HL-60 (cell line): ENCODE measurements around the gene MAF.

Source experiments
- DNase-seq, 2 experiments: peaks; one replicate each; pipeline ENCODE4 v3.0.0-alpha.2; 2010 to 2020; ENCODE audit warnings: low read depth in 1 of 2, low spot score in 1 of 2
- H3K27ac ChIP-seq: fragments of 250-450 bp; sonication (Bioruptor Pico); replicated peaks from 2 replicates; pipeline ENCODE4 v1.5.1; 2020; ENCODE audit warnings: mild to moderate bottlenecking, moderate library complexity
- H3K27me3 ChIP-seq: fragments of 250-450 bp; sonication (Bioruptor Pico); 2 replicates; pipeline ENCODE4 v1.5.1; 2021; ENCODE audit warnings: mild to moderate bottlenecking, moderate library complexity; ENCODE audit not compliant: insufficient read depth, poor library complexity, severe bottlenecking
- H3K4me3 ChIP-seq: replicated peaks from 2 replicates; pipeline ENCODE4 v1.5.1; 2011; ENCODE audit warnings: mild to moderate bottlenecking, control low read depth, low read length; ENCODE audit not compliant: insufficient read depth
- CTCF ChIP-seq: IDR thresholded peaks from one replicate; pipeline ENCODE4 v1.5.1; 2011; ENCODE audit warnings: low read length, control low read depth, inconsistent platforms; ENCODE audit not compliant: insufficient read depth
- GABPA ChIP-seq: IDR thresholded peaks from 2 replicates; pipeline ENCODE4 v1.6.1; 2012; ENCODE audit warnings: low read depth
- POLR2AphosphoS5 ChIP-seq: IDR thresholded peaks from 2 replicates; pipeline ENCODE4 v1.6.1; 2012; ENCODE audit warnings: low read depth
- REST ChIP-seq: IDR thresholded peaks from 2 replicates; pipeline ENCODE4 v1.6.1; 2012; ENCODE audit warnings: low read depth; ENCODE audit not compliant: insufficient replicate concordance
- SPI1 ChIP-seq: IDR thresholded peaks from 2 replicates; pipeline ENCODE4 v1.6.1; 2012; ENCODE audit warnings: low read depth, mild to moderate bottlenecking, borderline replicate concordance

The MAF gene

GRCh38 chr16:79573071-79573470 is 27.5 kb downstream of the MAF start:
- no peak for DNase-seq
- no peaks in the 10 kb centered on the region for H3K27me3 ChIP-seq
- no peak overlapping the region for H3K27ac ChIP-seq
- TF ChIP-seq SPI1 (no peak), GABPA (no peak), CTCF (no peak), POLR2AphosphoS5 (no peak), REST (no peak)
- H3K4me3 ChIP-seq = no peak overlapping the region

- TF ChIP-seq POLR2AphosphoS5 (no peak), REST (no peak), CTCF (no peak), SPI1 (no peak), GABPA (no peak)
- H3K4me3 ChIP-seq = no peak overlapping the region
- no peaks in the 10 kb centered on the region for H3K27me3 ChIP-seq
- no peak for DNase-seq
- no peak overlapping the region for H3K27ac ChIP-seq
Observed at GRCh38 chr16:79571903-79572535, 28.5 kb downstream of the MAF start.

- no peak overlapping the region for H3K27ac ChIP-seq
- TF ChIP-seq REST (no peak), POLR2AphosphoS5 (no peak), SPI1 (no peak)
- DNase-seq = no peak
- no peak overlapping the region for H3K4me3 ChIP-seq
- no peaks in the 10 kb centered on the region for H3K27me3 ChIP-seq
Observed at GRCh38 chr16:79571065-79571902, 29.3 kb downstream of the MAF start.
